ENCODE measurements around the gene NR5A1.

The NR5A1 gene

GRCh38 chr9:124440786-124441185 is 66.4 kb downstream of the NR5A1 start:
- no peak for DNase-seq (ENCODE audit: extremely low read depth, low read depth)

GRCh38 chr9:124439686-124440243 is 67.4 kb downstream of the NR5A1 start:
- TF ChIP-seq CTCF (IDR thresholded peaks at IDR 0.05; ENCODE audit: low read depth, low read length), result no peak
- no peak for DNase-seq (ENCODE audit: extremely low read depth, low read depth)

More at GRCh38 chr9:124440786-124441185, 66.4 kb downstream of the NR5A1 start:
- no peak for TF ChIP-seq CTCF (IDR thresholded peaks at IDR 0.05; ENCODE audit: low read depth, low read length)

GRCh38 chr9:124439086-124439485 is 68.1 kb downstream of the NR5A1 start:
- DNase-seq (ENCODE audit: extremely low read depth, low read depth), result no peak
- no peak for TF ChIP-seq CTCF (IDR thresholded peaks at IDR 0.05; ENCODE audit: low read depth, low read length)

GRCh38 chr9:124438091-124438490 is 69.1 kb downstream of the NR5A1 start:
- TF ChIP-seq CTCF (IDR thresholded peaks at IDR 0.05; ENCODE audit: low read depth, low read length), result no peak
- DNase-seq (ENCODE audit: extremely low read depth, low read depth), result no peak

GRCh38 chr9:124437086-124437485 is 70.1 kb downstream of the NR5A1 start:
- TF ChIP-seq CTCF (IDR thresholded peaks at IDR 0.05; ENCODE audit: low read depth, low read length), result no peak
- no peak for DNase-seq (ENCODE audit: extremely low read depth, low read depth)

GRCh38 chr9:124436320-124436719 is 70.9 kb downstream of the NR5A1 start:
- no peak for TF ChIP-seq CTCF (IDR thresholded peaks at IDR 0.05; ENCODE audit: low read depth, low read length)
- DNase-seq (ENCODE audit: extremely low read depth, low read depth), result no peak

Measured in AG09319 (cell line).